ENCODE results near the gene DNAJC19.

DNA sequence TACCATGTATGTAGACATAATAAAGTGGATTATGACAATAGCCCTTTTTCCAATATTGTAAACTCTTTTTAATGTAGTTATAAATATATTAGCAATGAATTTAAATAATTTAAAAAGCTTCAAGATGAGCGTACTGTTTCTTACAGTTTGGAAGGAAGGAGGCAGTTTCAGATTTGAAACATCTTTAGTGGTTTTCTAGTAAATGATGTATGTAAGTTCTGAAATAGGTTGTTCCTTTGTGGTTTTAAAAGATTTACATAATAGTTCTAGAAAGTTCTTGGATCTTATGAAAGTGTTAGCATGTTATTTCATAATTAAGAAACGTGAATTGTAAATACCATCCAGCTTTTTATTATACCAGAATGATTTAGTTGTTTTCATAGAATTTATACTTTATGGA lies 16.0 kb downstream of the DNAJC19 start:
- TF ChIP-seq POLR2AphosphoS5 (IDR thresholded peaks at IDR 0.05; ENCODE audit: borderline replicate concordance, low read depth, low read length) (no peak), EZH2 (IDR thresholded peaks at IDR 0.05) (no peak), FOXP2 (optimal IDR thresholded peaks at IDR 0.05; ENCODE audit: control extremely low read depth, extremely low read length, insufficient read depth) (no peak)
